ENCODE measurements around the gene RAD17.
"Not testable (repeated sequence)": the region's sequence is repeated elsewhere in the genome, so short reads cannot be mapped to it uniquely, and the experiment has no call there.

RAD17 gene

GRCh38 chr5:69450116-69450515, 80.5 kb downstream of the RAD17 start:
- TF ChIP-seq TAF1 (IDR thresholded peaks at IDR 0.05; ENCODE audit: borderline replicate concordance, low read depth, low read length) (no peak), POLR2AphosphoS5 (IDR thresholded peaks at IDR 0.05; ENCODE audit: low read depth, low read length) (no peak), POLR2A (IDR thresholded peaks at IDR 0.05; ENCODE audit: low read depth, low read length) (no peak)
- DNase-seq (ENCODE audit: insufficient read length) = no peak
- no peak for FAIRE-seq

- not testable (repeated sequence) for FAIRE-seq; DNase-seq (ENCODE audit: insufficient read length)
These were observed 80.9 kb downstream of the RAD17 start for GRCh38 chr5:69450527-69450926.

- DNase-seq (ENCODE audit: insufficient read length) (no peak), FAIRE-seq (no peak)
- TF ChIP-seq POLR2AphosphoS5 (IDR thresholded peaks at IDR 0.05; ENCODE audit: low read depth, low read length) (no peak), POLR2A (IDR thresholded peaks at IDR 0.05; ENCODE audit: low read depth, low read length) (no peak), TAF1 (IDR thresholded peaks at IDR 0.05; ENCODE audit: borderline replicate concordance, low read depth, low read length) (no peak)
These were observed 82.5 kb downstream of the RAD17 start for GRCh38 chr5:69451941-69452647.

GRCh38 chr5:69453487-69453886, 83.9 kb downstream of the RAD17 start:
- not testable (repeated sequence) for DNase-seq (ENCODE audit: insufficient read length); FAIRE-seq

- FAIRE-seq (no peak), DNase-seq (ENCODE audit: insufficient read length) (no peak)
These were observed 85.0 kb downstream of the RAD17 start for GRCh38 chr5:69454460-69455249.

GRCh38 chr5:69455428-69455988, 85.9 kb downstream of the RAD17 start:
- DNase-seq (ENCODE audit: insufficient read length); FAIRE-seq: not testable (repeated sequence)

More at GRCh38 chr5:69454460-69455249, 85.0 kb downstream of the RAD17 start:
- TF ChIP-seq POLR2AphosphoS5 (IDR thresholded peaks at IDR 0.05; ENCODE audit: low read depth, low read length) (no peak), TAF1 (IDR thresholded peaks at IDR 0.05; ENCODE audit: borderline replicate concordance, low read depth, low read length) (no peak), POLR2A (IDR thresholded peaks at IDR 0.05; ENCODE audit: low read depth, low read length) (no peak)

GRCh38 chr5:69462170-69462569, 92.6 kb downstream of the RAD17 start:
- FAIRE-seq (no peak), DNase-seq (ENCODE audit: insufficient read length) (no peak)
- TF ChIP-seq POLR2AphosphoS5 (IDR thresholded peaks at IDR 0.05; ENCODE audit: low read depth, low read length) = no peak
- no peak for TF ChIP-seq POLR2A (IDR thresholded peaks at IDR 0.05; ENCODE audit: low read depth, low read length)
- no peak for TF ChIP-seq TAF1 (IDR thresholded peaks at IDR 0.05; ENCODE audit: borderline replicate concordance, low read depth, low read length)
